HG03442 (cell line): ENCODE results near the gene KIF5C.
A peak's percentile ranks its signal among the peaks of the same experiment; 100 is the strongest.

Experiments
- ATAC-seq: cut with Tn5 transposase; IDR thresholded peaks from one replicate; pipeline ENCODE4 v1.9.1; 2021; ENCODE audit warnings: mild to moderate bottlenecking, moderate library complexity; ENCODE audit not compliant: unreplicated experiment

The KIF5C gene

GRCh38 chr2:149009576-149010461, 134.8 kb downstream of the KIF5C start:
- no peak for ATAC-seq

GRCh38 chr2:149012545-149012944, 137.5 kb downstream of the KIF5C start:
- ATAC-seq: no peak

- no peak for ATAC-seq
These were observed 140.5 kb downstream of the KIF5C start for GRCh38 chr2:149015501-149015900.

- ATAC-seq: no peak
These were observed 141.0 kb downstream of the KIF5C start for GRCh38 chr2:149015926-149016563.

- no peak for ATAC-seq
These were observed 142.3 kb downstream of the KIF5C start for GRCh38 chr2:149017116-149017985.

GRCh38 chr2:149018981-149019380, 144.0 kb downstream of the KIF5C start:
- ATAC-seq: no peak

GRCh38 chr2:149019768-149020167, 144.7 kb downstream of the KIF5C start:
- no peak for ATAC-seq

- peak; percentile 46 for ATAC-seq
These were observed 145.4 kb downstream of the KIF5C start for GRCh38 chr2:149020432-149020851.

- peak; percentile 49 for ATAC-seq
These were observed 146.3 kb downstream of the KIF5C start for GRCh38 chr2:149021271-149021719.

- ATAC-seq: peak; percentile 42
These were observed 146.7 kb downstream of the KIF5C start for GRCh38 chr2:149021761-149022160.

- no peak for ATAC-seq
These were observed 148.1 kb downstream of the KIF5C start for GRCh38 chr2:149023091-149023490.

- no peak for ATAC-seq
These were observed 152.7 kb downstream of the KIF5C start for GRCh38 chr2:149027590-149028250.

- ATAC-seq: no peak
These were observed 153.3 kb downstream of the KIF5C start for GRCh38 chr2:149028377-149028776.

GRCh38 chr2:149028891-149029290, 153.9 kb downstream of the KIF5C start:
- ATAC-seq: no peak

- no peak for ATAC-seq
These were observed 154.4 kb downstream of the KIF5C start for GRCh38 chr2:149029307-149029965.

- ATAC-seq: no peak
These were observed 156.4 kb downstream of the KIF5C start for GRCh38 chr2:149031396-149031795.

GRCh38 chr2:149033716-149034115, 158.7 kb downstream of the KIF5C start:
- ATAC-seq: no peak

GRCh38 chr2:149034406-149034805, 159.4 kb downstream of the KIF5C start:
- no peak for ATAC-seq

- no peak for ATAC-seq
These were observed 161.7 kb downstream of the KIF5C start for GRCh38 chr2:149036507-149037293.
